Measurements from ENCODE around the gene PNMA6E.

PNMA6E gene

GRCh38 chrX:153382563-153383482 is 18.3 kb downstream of the PNMA6E start:
- no peak for DNase-seq

GRCh38 chrX:153381684-153382532 is 19.2 kb downstream of the PNMA6E start:
- DNase-seq: no peak

DNA sequence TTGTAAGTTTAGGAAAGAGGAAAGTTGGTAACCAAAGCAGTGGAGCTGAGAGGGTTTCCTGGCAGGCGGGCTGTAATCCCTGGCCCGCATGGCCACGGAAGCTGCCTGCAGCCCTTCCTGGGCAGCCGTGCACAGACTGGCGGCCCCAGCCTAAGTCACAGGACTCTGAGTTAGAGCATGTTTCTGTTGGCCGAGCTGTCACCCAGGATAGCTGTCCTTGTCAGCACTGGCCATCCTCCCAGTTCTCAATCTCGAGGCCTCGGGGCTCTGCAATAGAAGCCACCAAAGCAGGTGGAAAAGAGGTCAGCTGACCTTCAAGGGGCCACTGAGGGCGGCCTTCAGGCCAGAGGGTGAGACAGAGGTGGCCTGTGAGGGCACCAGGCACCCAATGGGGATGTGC is 20.5 kb downstream of the PNMA6E start:
- no peak for DNase-seq

DNA sequence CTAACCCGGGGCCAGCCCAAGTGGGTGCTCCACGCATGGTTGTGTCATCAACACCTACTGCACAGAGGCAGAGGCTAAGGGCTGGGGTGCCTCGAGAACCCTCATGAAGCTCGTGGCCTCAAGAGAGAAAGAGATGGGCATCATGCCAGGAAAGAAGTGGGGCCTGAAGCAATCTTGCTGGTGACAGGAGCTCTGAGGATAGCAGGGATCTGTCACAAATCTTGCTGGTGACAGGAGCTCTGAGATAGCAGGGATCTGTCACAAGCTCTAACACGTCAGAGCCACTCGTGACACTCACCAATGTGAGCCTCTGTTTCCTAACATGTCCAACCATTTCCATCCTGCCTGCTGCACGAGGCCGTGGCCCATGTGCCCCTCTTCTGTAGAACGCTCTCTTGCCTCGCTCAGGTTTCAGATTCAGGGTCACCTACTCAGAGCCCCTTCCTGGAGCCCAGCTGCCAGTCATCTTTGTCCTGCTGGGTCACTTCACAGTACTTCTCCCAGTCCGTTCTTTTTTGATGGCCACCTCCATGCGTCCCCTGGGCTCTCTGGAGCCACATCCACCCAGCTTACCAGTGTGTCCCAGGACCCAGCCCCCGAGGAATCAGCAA is 21.1 kb downstream of the PNMA6E start:
- no peak for DNase-seq

DNA sequence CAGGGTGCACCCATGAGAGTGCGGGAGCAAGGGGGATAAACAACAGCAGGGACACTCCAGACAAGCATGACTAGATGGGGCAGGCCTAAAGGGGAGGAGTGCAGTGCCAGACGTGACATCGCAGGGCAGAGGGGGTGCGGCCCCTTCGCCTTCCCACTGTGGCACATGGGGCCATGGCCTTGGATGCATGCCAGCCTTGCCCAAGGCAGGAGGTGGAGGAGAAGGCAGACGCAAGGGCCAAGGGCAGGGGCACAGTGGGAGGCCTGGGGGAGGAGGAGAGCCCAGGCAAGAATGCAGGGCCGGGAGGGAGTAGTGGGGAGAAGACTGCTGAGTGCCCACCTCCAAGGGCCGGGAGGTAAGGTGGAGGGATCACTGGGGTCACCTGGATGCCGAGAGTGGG is 21.6 kb downstream of the PNMA6E start:
- no peak for DNase-seq

DNA sequence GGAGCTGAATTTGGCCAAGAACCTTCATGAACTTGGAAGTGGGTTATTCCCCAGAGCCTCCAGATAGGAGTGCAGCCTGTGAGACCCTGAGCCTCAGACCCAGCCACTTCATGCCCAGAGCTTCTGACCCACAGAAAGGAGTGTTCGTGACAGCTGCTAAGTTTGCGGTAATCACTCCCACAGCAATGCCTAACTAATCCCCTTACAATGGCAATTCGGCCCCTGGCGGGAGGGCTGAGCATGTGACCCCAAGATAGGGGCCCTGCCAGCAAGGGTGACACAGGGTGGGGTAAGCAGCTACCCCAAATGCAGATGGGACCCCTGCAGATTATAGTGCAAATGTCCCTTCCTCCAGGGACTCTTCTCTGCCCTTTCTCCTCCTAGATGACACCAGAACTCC is 22.5 kb downstream of the PNMA6E start:
- DNase-seq: no peak

GRCh38 chrX:153377727-153378126 is 23.4 kb downstream of the PNMA6E start:
- no peak for DNase-seq

DNA sequence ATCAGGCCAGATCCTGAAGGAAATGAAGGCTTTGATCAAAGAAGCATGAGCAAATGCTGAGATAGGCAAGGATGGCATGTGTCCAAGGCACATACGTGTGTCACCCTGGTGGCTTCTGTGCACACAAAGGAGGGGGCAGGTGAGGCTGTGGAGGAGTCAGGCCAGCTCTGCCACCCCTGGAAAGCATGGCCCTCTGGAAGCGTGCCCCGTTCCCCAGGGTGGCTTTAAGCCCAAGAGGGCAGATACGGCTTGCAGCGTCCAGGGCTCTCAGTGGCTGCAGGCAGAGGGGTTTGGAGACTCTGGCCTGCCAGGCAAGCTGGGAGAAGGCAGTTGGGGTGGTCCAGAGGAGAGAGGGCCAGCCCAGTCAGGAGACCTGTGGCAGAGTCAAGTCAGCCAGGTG is 25.6 kb downstream of the PNMA6E start:
- no peak for DNase-seq

DNA sequence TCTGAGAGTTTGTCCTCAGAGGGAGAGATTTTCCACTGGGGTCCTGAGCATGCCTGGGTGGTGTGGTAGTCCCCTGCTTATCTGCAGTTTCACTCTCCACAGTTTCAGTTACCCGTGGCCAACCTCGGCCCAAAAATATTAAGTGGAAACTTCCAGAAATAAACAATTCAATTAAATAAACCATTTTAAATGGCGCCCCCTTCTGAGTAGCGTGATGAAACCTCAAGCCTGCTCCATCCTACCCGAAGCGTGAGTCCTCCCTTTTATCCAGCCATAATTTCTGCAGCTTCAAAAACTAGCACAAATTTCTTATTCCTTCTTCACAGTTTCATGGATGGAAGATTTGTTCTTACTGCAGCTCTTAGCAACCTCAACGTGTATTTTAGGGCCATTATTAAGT is 26.7 kb downstream of the PNMA6E start:
- no peak for DNase-seq

DNA sequence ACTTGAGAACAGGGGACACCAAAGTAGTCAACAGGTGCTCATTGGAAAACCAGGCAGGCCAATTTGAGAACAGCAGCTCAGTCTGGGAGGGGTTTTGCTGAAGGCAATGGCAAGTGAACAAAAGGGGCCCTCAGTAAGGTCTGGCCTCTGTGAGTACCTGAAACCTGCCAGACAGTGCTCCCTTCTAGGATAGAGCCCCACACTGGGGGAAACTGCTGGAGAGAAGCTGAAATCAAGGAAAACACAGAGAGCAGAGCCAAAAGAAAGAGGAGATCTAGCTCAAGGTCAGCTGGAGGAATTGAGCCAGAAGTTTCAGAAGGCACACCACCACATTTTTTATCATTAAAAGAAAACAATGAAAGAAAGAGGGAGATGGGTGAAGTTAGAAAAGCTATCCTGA is 28.2 kb downstream of the PNMA6E start:
- DNase-seq: no peak

DNA sequence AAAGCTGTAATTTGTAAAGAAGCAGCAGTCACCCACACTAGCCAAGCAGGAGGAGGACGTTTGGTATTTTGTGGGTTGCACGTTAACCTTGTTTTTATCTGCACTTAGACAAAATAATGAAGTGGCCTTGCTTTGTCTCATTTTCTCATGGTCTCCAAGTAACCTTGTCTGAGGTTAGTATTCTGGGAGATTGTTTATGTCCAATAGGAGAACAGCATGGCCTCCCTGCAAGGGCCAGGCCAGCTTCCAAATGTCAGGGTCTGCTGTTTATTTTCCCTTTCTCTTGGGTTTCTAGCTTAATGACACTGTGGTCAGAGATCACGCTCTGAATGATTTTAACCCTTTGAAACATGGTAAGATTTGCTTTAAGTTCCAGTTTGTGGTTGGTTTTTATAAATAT is 29.9 kb downstream of the PNMA6E start:
- no peak for DNase-seq

DNA sequence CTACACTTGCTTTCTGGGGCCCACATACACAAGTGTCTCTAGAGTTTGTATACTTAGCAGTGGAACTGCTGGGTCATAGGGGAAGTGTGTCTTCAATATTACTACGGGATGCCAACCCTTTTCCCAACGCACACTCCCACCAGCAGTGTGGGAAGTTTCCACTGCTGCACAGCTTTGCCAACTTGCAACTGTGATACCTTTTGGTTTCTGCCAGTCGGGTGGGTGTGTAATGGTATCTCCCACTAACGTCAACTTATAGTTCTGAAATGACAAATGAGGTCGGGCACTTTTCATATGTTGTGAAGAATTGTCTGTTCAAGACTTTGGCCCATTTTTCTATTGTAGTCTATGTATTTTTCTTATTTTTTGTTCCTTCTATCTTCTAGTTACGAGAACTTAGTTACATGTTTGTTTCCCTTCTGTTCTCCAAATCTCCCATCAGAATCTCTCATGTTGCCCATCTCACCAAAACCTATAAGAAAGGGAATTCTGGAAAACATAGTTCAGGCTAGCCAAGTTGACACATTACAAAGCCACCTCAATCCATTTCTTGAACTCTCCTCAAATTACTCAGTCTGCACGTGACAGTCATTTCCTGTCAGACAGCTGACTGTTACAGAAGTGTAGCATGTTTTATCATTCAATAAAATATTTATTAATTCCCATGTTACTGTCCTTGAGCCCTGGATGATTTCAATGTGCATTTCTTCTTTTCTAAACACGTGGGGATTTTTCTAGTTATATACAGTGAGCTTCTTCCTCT is 30.7 kb downstream of the PNMA6E start:
- DNase-seq: no peak

GRCh38 chrX:153366878-153367538 is 34.1 kb downstream of the PNMA6E start:
- no peak for DNase-seq

- DNase-seq: no peak
Measured at GRCh38 chrX:153366119-153366518, 35.0 kb downstream of the PNMA6E start.

GRCh38 chrX:153365670-153366069 is 35.5 kb downstream of the PNMA6E start:
- DNase-seq: no peak

GRCh38 chrX:153361781-153362397 is 39.3 kb downstream of the PNMA6E start:
- DNase-seq: no peak

DNA sequence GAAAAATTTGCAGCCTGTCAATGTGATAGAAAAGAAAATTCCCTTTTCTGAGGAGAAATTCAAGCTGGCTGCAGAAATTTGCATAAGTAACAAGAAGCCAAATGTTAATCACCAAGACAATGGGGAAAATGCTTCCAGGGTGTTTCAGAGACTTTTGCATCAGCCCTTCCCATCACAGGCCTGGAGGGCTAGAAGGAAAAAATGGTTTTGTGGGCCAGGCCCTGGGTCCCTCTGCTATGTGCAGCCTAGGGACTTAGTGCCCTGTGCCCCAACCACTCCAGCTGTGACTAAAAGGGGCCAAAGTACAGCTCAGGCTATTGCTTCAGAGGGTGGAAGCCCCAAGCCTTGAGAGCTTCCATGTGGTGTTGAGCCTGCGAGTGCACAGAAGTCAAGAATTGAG is 43.3 kb downstream of the PNMA6E start:
- DNase-seq: no peak

- no peak for DNase-seq
Measured at GRCh38 chrX:153353416-153353815, 47.7 kb downstream of the PNMA6E start.

DNA sequence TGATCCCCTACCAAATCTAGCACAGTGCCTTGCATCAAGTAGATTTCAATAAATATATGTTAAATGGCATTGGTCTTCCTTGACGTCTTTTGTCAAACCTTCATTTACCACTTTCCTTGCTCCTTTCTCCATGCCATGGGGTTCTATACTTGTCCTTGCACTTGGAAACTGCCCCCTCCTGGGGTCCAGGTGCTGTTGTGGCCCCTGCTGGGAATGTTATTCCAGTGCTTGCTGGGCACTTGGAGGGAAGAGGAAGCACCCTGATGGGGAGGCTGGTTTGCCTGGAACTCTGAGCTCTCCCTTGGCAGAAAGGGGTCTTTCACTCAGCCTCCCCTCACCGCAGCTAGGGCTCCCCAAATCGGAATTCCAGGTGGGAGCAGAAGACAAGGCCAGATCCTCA is 48.3 kb downstream of the PNMA6E start:
- DNase-seq: no peak

DNA sequence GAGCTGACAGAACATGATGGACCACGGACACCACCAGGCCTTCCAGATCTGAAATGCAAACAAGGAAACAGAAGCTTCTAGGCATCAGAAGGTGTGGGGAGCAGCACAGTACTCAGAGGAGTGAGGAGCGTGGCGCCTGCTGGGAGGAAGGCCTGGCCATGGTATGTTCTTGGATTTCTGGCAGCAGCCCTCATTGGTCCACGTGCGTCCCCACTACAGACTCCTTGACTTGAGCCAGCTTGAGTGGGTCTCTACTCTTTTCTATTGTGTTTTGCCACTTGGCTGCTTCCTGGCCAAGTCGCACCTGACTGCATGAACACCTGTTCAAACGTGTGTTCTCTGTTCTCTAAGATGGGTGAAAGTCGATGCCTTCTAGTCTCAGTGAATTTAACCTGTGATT is 49.2 kb downstream of the PNMA6E start:
- no peak for DNase-seq

- DNase-seq: no peak
Measured at GRCh38 chrX:153349952-153350351, 51.2 kb downstream of the PNMA6E start.

- no peak for DNase-seq
Measured at GRCh38 chrX:153348421-153348820, 52.7 kb downstream of the PNMA6E start.

All from stimulated activated CD4-positive, alpha-beta T cell treated with anti-CD3 and anti-CD28 coated beads, Interleukin-4, amount 100 ng/mL, for 1 hour (primary cell).